ENCODE results near the gene FTO. TPM values are rescaled to one million over a fixed set of nuclear protein-coding genes. Genes with fewer than 3 reads are reported as not detected.

The FTO gene
- total RNA-seq, 4 donors from 2014 or later = 21.3 to 50.5 (median 40.8) TPM

DNA sequence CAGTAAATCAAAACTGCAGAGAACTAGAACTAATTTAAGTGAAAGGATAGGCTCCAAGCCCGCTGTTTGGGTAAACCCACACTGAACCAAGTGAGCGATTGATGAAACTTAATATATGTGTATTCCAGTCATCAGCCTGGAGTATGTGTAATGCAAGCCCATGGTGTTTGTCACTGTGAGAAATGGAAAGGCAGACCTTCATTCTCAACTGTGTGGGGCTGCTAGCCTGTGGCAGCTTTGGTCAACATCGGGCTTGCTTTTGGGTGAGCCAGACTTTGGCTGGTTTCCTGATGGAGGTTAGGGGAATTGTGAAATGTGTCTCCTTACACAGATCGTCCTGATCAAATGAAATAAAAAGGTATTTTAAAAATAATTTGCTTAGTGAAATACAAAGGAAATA, 302.7 kb downstream of the FTO start:
- TF ChIP-seq POLR2AphosphoS5 (IDR thresholded peaks at IDR 0.05) = no peak
- TF ChIP-seq POLR2A (IDR thresholded peaks at IDR 0.05) = no peak
- TF ChIP-seq EP300 (IDR thresholded peaks at IDR 0.05; ENCODE audit: low read depth) = no peak
- TF ChIP-seq, protein P1, sequence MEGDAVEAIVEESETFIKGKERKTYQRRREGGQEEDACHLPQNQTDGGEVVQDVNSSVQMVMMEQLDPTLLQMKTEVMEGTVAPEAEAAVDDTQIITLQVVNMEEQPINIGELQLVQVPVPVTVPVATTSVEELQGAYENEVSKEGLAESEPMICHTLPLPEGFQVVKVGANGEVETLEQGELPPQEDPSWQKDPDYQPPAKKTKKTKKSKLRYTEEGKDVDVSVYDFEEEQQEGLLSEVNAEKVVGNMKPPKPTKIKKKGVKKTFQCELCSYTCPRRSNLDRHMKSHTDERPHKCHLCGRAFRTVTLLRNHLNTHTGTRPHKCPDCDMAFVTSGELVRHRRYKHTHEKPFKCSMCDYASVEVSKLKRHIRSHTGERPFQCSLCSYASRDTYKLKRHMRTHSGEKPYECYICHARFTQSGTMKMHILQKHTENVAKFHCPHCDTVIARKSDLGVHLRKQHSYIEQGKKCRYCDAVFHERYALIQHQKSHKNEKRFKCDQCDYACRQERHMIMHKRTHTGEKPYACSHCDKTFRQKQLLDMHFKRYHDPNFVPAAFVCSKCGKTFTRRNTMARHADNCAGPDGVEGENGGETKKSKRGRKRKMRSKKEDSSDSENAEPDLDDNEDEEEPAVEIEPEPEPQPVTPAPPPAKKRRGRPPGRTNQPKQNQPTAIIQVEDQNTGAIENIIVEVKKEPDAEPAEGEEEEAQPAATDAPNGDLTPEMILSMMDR (IDR thresholded peaks at IDR 0.05) = no peak
- no peak overlapping the region for H3K4me3 ChIP-seq
- DNase-seq = no peak
- in situ Hi-C loops (cut with MboI; ENCODE audit: low pct_ligation_motif_present in 1 of 4, low pct_unique_long_range_greater_than_20kb in 1 of 4, low sequenced_read_pairs in 3 of 4) (loop anchor here in 1 of 4 donors (25.0 kb wide), 1 partner anchor 106 kb away; no protein-coding TSS in a partner anchor), intact Hi-C loops (cut with DNase I; ENCODE audit: low total_unique reads) (no loop called here)
- no peaks in the 10 kb centered on the region for H3K27me3 ChIP-seq
- peaks cover 0 to 7% (median 0%) of the 10 kb centered on the region in 4 donors for H3K4me1 ChIP-seq
- H3K27ac ChIP-seq = no peak overlapping the region
- no peaks in the 10 kb centered on the region for H3K36me3 ChIP-seq
- 97 to 100% methylated on average over 2 to 4 of the region's 4 CpGs for WGBS, 2 donors (ENCODE audit: low coverage in 1 of 2)
- H3K9me3 ChIP-seq = no peaks in the 10 kb centered on the region

DNA sequence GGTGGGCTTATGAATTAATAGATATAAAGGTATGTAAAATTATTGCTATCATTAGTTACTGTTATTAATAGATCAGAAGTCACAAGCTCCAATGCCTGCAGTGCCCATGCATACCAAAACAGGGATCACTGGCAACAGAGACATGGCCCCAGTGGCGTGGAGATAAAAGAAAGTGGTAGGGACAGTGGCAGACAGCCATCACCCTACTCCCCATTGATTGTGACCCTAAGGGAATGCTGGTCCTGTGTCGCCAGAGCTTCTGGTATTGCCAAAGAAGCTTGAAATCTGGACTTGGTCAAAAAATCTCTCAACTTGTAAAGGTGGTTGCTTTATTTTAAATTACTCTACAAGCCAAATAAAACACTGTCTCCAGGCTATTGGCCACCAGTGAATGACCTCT, 303.5 kb downstream of the FTO start:
- H3K9me3 ChIP-seq = peaks cover 0 to 7% of the 10 kb centered on the region in 2 donors
- H3K27ac ChIP-seq = no peak overlapping the region
- H3K4me3 ChIP-seq = no peak overlapping the region
- no peaks in the 10 kb centered on the region for H3K27me3 ChIP-seq
- in situ Hi-C loops (cut with MboI; ENCODE audit: low pct_ligation_motif_present in 1 of 4, low pct_unique_long_range_greater_than_20kb in 1 of 4, low sequenced_read_pairs in 3 of 4) (loop anchor here in 1 of 4 donors (25.0 kb wide), 1 partner anchor 105 kb away; no protein-coding TSS in a partner anchor), intact Hi-C loops (cut with DNase I; ENCODE audit: low total_unique reads) (no loop called here)
- H3K4me1 ChIP-seq = peaks cover 0 to 7% (median 0%) of the 10 kb centered on the region in 4 donors
- H3K36me3 ChIP-seq = no peaks in the 10 kb centered on the region
- 80 to 91% methylated on average over 1 to 2 of the region's 2 CpGs for WGBS, 2 donors (ENCODE audit: low coverage in 1 of 2)
- DNase-seq = no peak
- TF ChIP-seq, protein P1 (IDR thresholded peaks at IDR 0.05) = no peak
- TF ChIP-seq POLR2AphosphoS5 (IDR thresholded peaks at IDR 0.05) = no peak
- no peak for TF ChIP-seq EP300 (IDR thresholded peaks at IDR 0.05; ENCODE audit: low read depth)
- TF ChIP-seq POLR2A (IDR thresholded peaks at IDR 0.05) = no peak

DNA sequence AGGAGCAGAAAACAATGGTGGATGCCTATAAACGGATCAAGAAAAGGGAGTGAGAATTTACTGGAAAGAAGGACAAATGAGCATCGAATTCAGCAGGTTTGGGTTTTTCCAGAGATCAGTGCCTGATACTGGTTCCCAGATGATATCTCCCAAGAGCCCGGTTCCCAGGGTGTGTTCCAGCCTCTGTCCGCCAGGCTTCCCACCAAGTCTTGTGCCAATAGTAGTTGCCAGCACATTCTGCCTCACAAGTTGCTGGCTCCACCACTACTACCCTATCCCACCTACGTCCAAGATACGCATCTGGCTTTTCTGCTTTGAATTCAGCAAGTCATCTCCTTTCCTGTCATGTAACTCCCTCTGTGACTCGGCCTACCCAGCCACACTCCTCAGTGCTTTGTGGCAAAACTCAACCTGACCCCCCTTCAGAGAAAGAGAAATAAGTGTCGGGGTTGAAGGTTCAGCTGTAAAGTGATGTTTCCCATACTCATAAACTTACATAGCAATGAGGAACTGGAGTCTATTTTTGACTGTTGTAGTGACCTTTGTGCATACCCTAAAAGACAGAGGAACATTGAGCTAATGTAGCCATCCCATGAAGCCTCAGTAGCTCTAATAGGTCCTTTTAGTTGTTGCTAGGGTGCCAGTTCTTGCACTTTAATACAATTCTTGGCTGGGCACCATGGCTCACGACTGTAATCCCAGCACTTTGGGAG, 305.7 kb downstream of the FTO start:
- intact Hi-C loops (cut with DNase I; ENCODE audit: low total_unique reads) = no loop called here
- Histone ChIP-seq H3K27ac (peak overlapping the region in 3 of 4 donors; percentile 33 to 49 (median 36)), H3K27me3 (no peaks in the 10 kb centered on the region), H3K36me3 (no peaks in the 10 kb centered on the region), H3K4me3 (no peak overlapping the region), H3K4me1 (peaks cover 0 to 7% (median 0%) of the 10 kb centered on the region in 4 donors), H3K9me3 (peaks cover 0 to 7% of the 10 kb centered on the region in 2 donors)
- in situ Hi-C loops (cut with MboI; ENCODE audit: low pct_ligation_motif_present in 1 of 4, low pct_unique_long_range_greater_than_20kb in 1 of 4, low sequenced_read_pairs in 3 of 4) = loop anchor here in 1 of 4 donors (25.0 kb wide), 1 partner anchor 103 kb away; no protein-coding TSS in a partner anchor
- peak; percentile 18 for DNase-seq
- TF ChIP-seq, protein P1 (IDR thresholded peaks at IDR 0.05) = peak in 1 of 5 experiments; percentile 45
- no peak for TF ChIP-seq EP300 (IDR thresholded peaks at IDR 0.05; ENCODE audit: low read depth)
- peak in 1 of 3 donors; percentile 35 for TF ChIP-seq POLR2AphosphoS5 (IDR thresholded peaks at IDR 0.05)
- 82 to 97% methylated on average over 4 to 9 of the region's 9 CpGs for WGBS, 2 donors (ENCODE audit: low coverage in 1 of 2)

DNA sequence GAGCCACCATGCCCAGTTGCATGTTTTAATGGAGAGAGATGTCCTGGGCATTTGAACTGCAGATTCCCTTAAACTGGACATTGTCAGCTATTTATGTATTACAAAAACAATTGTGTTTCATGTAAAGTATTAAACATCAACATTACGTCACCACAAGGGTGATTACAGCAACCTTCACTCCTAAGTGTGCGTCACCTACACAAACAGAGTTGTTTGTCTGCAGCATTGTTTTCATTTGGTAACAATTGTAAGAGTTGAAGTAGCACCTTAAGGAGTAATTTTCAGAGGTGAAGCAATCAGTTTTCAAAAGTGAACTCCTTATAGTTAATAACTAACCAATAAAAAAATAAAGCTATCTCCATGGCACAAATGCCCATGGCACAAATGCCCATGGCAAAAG, 311.2 kb downstream of the FTO start:
- no peak for DNase-seq
- Histone ChIP-seq H3K9me3 (peaks cover 0 to 7% of the 10 kb centered on the region in 2 donors), H3K27me3 (no peaks in the 10 kb centered on the region), H3K4me1 (no peaks in the 10 kb centered on the region), H3K27ac (no peak overlapping the region), H3K36me3 (no peaks in the 10 kb centered on the region), H3K4me3 (no peak overlapping the region)
- TF ChIP-seq EP300 (IDR thresholded peaks at IDR 0.05; ENCODE audit: low read depth) = no peak
- TF ChIP-seq, protein P1 (IDR thresholded peaks at IDR 0.05) = no peak
- TF ChIP-seq POLR2A (IDR thresholded peaks at IDR 0.05) = no peak
- 81 to 87% methylated on average over 2 of the region's 2 CpGs for WGBS, 2 donors (ENCODE audit: low coverage in 1 of 2)
- in situ Hi-C loops (cut with MboI; ENCODE audit: low pct_ligation_motif_present in 1 of 4, low pct_unique_long_range_greater_than_20kb in 1 of 4, low sequenced_read_pairs in 3 of 4) (loop anchor here in 1 of 4 donors (25.0 kb wide), 1 partner anchor 97 kb away; no protein-coding TSS in a partner anchor), intact Hi-C loops (cut with DNase I; ENCODE audit: low total_unique reads) (no loop called here)
